ENCODE data around the gene RBM28.
"Not testable (repeated sequence)": the region's sequence is repeated elsewhere in the genome, so short reads cannot be mapped to it uniquely, and the experiment has no call there.

RBM28 gene

DNA sequence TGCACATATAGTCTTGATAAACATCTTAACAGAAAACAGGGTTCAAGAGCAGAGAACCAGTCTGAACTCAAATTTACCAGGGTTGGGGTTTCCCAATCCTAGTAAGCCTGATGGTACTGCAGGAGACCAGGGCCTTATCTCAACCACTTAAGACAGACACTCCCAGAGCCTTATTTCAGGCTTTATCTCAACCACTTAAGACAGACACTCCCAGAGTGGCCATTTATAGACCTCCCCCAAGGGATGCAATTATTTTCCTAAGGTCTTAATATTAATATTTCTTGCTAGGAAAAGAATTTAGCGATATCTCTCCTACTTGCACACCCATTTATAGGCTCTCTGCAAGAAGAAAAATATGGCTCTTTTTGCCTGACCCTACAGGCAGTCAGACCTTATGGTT is 63.3 kb downstream of the RBM28 start:
- peaks cover 20% of the 10 kb centered on the region for H3K9me3 ChIP-seq (ENCODE audit: control insufficient read depth, low read length)
- not testable (repeated sequence) for H4K91ac ChIP-seq (ENCODE audit: low read length); H3K4me3 ChIP-seq (ENCODE audit: insufficient read depth in 1 of 2, low read depth in 1 of 2, low read length in 2 of 2); H3K4me1 ChIP-seq (ENCODE audit: control insufficient read depth, insufficient read depth, low read depth, low read length); H3K27ac ChIP-seq (ENCODE audit: low read length, poor library complexity, severe bottlenecking); H3K4me2 ChIP-seq (ENCODE audit: low read length, poor library complexity, severe bottlenecking); H4K8ac ChIP-seq (ENCODE audit: low read length); H3K79me1 ChIP-seq (replicated peaks; ENCODE audit: low read length, poor library complexity, severe bottlenecking); H2BK12ac ChIP-seq (ENCODE audit: low read length in 2 of 2); H2BK120ac ChIP-seq (ENCODE audit: low read depth, low read length); H3K18ac ChIP-seq (ENCODE audit: low read depth in 1 of 2, low read length in 2 of 2); H3K36me3 ChIP-seq (ENCODE audit: control insufficient read depth in 1 of 2, insufficient read depth in 2 of 2, low read depth in 1 of 2, low read length in 2 of 2); H3K27me3 ChIP-seq (ENCODE audit: control insufficient read depth in 1 of 2, insufficient read depth in 1 of 2, low read length in 2 of 2); H2BK15ac ChIP-seq (ENCODE audit: low read depth, poor library complexity, severe bottlenecking); H2AFZ ChIP-seq (ENCODE audit: low read depth, low read length); H3K14ac ChIP-seq (ENCODE audit: low read length in 2 of 2); H2AK5ac ChIP-seq (ENCODE audit: low read length, severe bottlenecking); H3K4ac ChIP-seq (ENCODE audit: low read depth in 1 of 2, low read length in 2 of 2); H3K23ac ChIP-seq (ENCODE audit: low read length in 2 of 2); H3K9ac ChIP-seq (ENCODE audit: low read length); H2BK5ac ChIP-seq (ENCODE audit: low read depth, low read length, poor library complexity, severe bottlenecking)
- peak; percentile 2 for DNase-seq
- 65% methylated on average over 1 of the region's 1 CpG for WGBS

- WGBS, result 91% methylated on average over 3 of the region's 6 CpGs
- Histone ChIP-seq H2BK5ac (ENCODE audit: low read depth, low read length, poor library complexity, severe bottlenecking) (no peak overlapping the region), H3K9ac (ENCODE audit: low read length) (no peak overlapping the region)
These were observed 64.5 kb downstream of the RBM28 start for GRCh38 chr7:128279124-128279713.

DNA sequence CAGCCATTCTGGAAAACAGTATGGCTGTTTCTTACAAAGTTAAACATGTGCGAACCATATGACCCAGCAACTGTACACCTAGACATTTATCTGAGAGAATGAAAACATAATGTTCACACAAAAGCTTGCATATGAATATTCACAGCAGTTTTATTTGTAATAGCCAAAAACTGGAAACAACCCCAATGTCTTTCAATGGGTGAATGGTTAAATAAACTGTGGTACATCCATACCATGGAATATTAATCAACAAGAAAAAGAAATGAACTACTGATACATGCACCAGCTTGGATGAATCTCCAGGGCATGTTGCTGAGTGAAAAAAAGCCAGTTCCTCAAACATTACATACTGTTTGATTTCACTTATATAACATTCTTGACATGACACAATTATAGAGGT is 65.3 kb downstream of the RBM28 start:
- 100% methylated on average over 1 of the region's 1 CpG for WGBS
- no peak for DNase-seq

More at GRCh38 chr7:128279124-128279713, 64.5 kb downstream of the RBM28 start:
- Histone ChIP-seq H3K4ac (ENCODE audit: low read depth in 1 of 2, low read length in 2 of 2) (no peak overlapping the region), H2BK15ac (ENCODE audit: low read depth, poor library complexity, severe bottlenecking) (no peak overlapping the region), H3K23ac (ENCODE audit: low read length in 2 of 2) (no peak overlapping the region), H3K27me3 (ENCODE audit: control insufficient read depth in 1 of 2, insufficient read depth in 1 of 2, low read length in 2 of 2) (peaks cover 0 to 11% of the 10 kb centered on the region in 2 experiments), H3K9me3 (ENCODE audit: control insufficient read depth, low read length) (peaks cover 20% of the 10 kb centered on the region), H3K4me1 (ENCODE audit: control insufficient read depth, insufficient read depth, low read depth, low read length) (no peaks in the 10 kb centered on the region), H3K27ac (ENCODE audit: low read length, poor library complexity, severe bottlenecking) (no peak overlapping the region), H2BK120ac (ENCODE audit: low read depth, low read length) (no peak overlapping the region), H3K4me2 (ENCODE audit: low read length, poor library complexity, severe bottlenecking) (no peak overlapping the region), H2AK5ac (ENCODE audit: low read length, severe bottlenecking) (no peak overlapping the region), H2BK12ac (ENCODE audit: low read length in 2 of 2) (no peak overlapping the region), H3K4me3 (ENCODE audit: insufficient read depth in 1 of 2, low read depth in 1 of 2, low read length in 2 of 2) (no peak overlapping the region), H4K91ac (ENCODE audit: low read length) (no peak overlapping the region), H2AFZ (ENCODE audit: low read depth, low read length) (no peak overlapping the region), H3K79me1 (replicated peaks; ENCODE audit: low read length, poor library complexity, severe bottlenecking) (no peaks in the 10 kb centered on the region), H3K36me3 (ENCODE audit: control insufficient read depth in 1 of 2, insufficient read depth in 2 of 2, low read depth in 1 of 2, low read length in 2 of 2) (no peaks in the 10 kb centered on the region), H3K14ac (ENCODE audit: low read length in 2 of 2) (no peak overlapping the region), H4K8ac (ENCODE audit: low read length) (no peak overlapping the region), H3K18ac (ENCODE audit: low read depth in 1 of 2, low read length in 2 of 2) (no peak overlapping the region)
- DNase-seq, result no peak

DNA sequence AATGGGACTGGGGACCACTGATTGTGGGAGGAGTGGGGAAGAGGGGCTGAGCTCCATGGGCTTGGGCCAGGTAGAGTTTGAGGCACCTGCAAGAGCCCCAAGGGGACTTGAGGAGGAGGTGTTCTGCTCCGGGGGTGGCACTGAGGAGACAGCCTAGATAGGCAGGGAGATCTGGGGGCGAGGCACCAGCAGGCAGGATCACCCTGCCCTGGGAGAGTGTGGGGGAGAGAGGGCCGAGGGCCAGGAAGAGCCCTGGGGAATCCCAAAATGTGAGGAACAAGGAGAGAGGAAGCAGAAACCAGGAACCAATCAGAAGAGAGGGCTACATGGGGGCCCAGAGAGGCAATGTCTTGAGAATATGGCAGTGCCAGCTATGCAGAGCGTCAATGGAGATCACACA is 68.0 kb downstream of the RBM28 start:
- H3K36me3 ChIP-seq (ENCODE audit: control insufficient read depth in 1 of 2, insufficient read depth in 2 of 2, low read depth in 1 of 2, low read length in 2 of 2), result no peaks in the 10 kb centered on the region
- no peak overlapping the region for H2BK15ac ChIP-seq (ENCODE audit: low read depth, poor library complexity, severe bottlenecking)
- no peak overlapping the region for H2BK12ac ChIP-seq (ENCODE audit: low read length in 2 of 2)
- H3K4me2 ChIP-seq (ENCODE audit: low read length, poor library complexity, severe bottlenecking), result no peak overlapping the region
- no peak overlapping the region for H2BK120ac ChIP-seq (ENCODE audit: low read depth, low read length)
- H4K8ac ChIP-seq (ENCODE audit: low read length), result no peak overlapping the region
- H3K4ac ChIP-seq (ENCODE audit: low read depth in 1 of 2, low read length in 2 of 2), result no peak overlapping the region
- no peak overlapping the region for H3K9ac ChIP-seq (ENCODE audit: low read length)
- WGBS, result 81% methylated on average over 4 of the region's 4 CpGs
- H3K4me3 ChIP-seq (ENCODE audit: insufficient read depth in 1 of 2, low read depth in 1 of 2, low read length in 2 of 2), result no peak overlapping the region
- peaks cover 19 to 27% of the 10 kb centered on the region in 2 experiments for H3K27me3 ChIP-seq (ENCODE audit: control insufficient read depth in 1 of 2, insufficient read depth in 1 of 2, low read length in 2 of 2)
- H3K18ac ChIP-seq (ENCODE audit: low read depth in 1 of 2, low read length in 2 of 2), result no peak overlapping the region
- H3K23ac ChIP-seq (ENCODE audit: low read length in 2 of 2), result no peak overlapping the region
- H3K79me1 ChIP-seq (replicated peaks; ENCODE audit: low read length, poor library complexity, severe bottlenecking), result no peaks in the 10 kb centered on the region
- H3K4me1 ChIP-seq (ENCODE audit: control insufficient read depth, insufficient read depth, low read depth, low read length), result no peaks in the 10 kb centered on the region
- no peak overlapping the region for H4K91ac ChIP-seq (ENCODE audit: low read length)
- no peak for DNase-seq
- H2AK5ac ChIP-seq (ENCODE audit: low read length, severe bottlenecking), result no peak overlapping the region
- no peak overlapping the region for H3K14ac ChIP-seq (ENCODE audit: low read length in 2 of 2)
- H3K27ac ChIP-seq (ENCODE audit: low read length, poor library complexity, severe bottlenecking), result no peak overlapping the region
- H2BK5ac ChIP-seq (ENCODE audit: low read depth, low read length, poor library complexity, severe bottlenecking), result no peak overlapping the region
- H3K9me3 ChIP-seq (ENCODE audit: control insufficient read depth, low read length), result peaks cover 16% of the 10 kb centered on the region
- H2AFZ ChIP-seq (ENCODE audit: low read depth, low read length), result no peak overlapping the region

More for the DNA sequence above, 65.3 kb downstream of the RBM28 start:
- no peaks in the 10 kb centered on the region for H3K79me1 ChIP-seq (replicated peaks; ENCODE audit: low read length, poor library complexity, severe bottlenecking)
- no peak overlapping the region for H2AFZ ChIP-seq (ENCODE audit: low read depth, low read length)
- no peaks in the 10 kb centered on the region for H3K4me1 ChIP-seq (ENCODE audit: control insufficient read depth, insufficient read depth, low read depth, low read length)
- no peak overlapping the region for H2BK12ac ChIP-seq (ENCODE audit: low read length in 2 of 2)
- H3K4me2 ChIP-seq (ENCODE audit: low read length, poor library complexity, severe bottlenecking), result no peak overlapping the region
- no peak overlapping the region for H3K4me3 ChIP-seq (ENCODE audit: insufficient read depth in 1 of 2, low read depth in 1 of 2, low read length in 2 of 2)
- H3K18ac ChIP-seq (ENCODE audit: low read depth in 1 of 2, low read length in 2 of 2), result no peak overlapping the region
- no peak overlapping the region for H3K4ac ChIP-seq (ENCODE audit: low read depth in 1 of 2, low read length in 2 of 2)
- no peak overlapping the region for H3K14ac ChIP-seq (ENCODE audit: low read length in 2 of 2)
- peaks cover 20% of the 10 kb centered on the region for H3K9me3 ChIP-seq (ENCODE audit: control insufficient read depth, low read length)
- H3K27me3 ChIP-seq (ENCODE audit: control insufficient read depth in 1 of 2, insufficient read depth in 1 of 2, low read length in 2 of 2), result peaks cover 4 to 16% of the 10 kb centered on the region in 2 experiments
- H2BK120ac ChIP-seq (ENCODE audit: low read depth, low read length), result no peak overlapping the region
- H2BK15ac ChIP-seq (ENCODE audit: low read depth, poor library complexity, severe bottlenecking), result no peak overlapping the region
- no peaks in the 10 kb centered on the region for H3K36me3 ChIP-seq (ENCODE audit: control insufficient read depth in 1 of 2, insufficient read depth in 2 of 2, low read depth in 1 of 2, low read length in 2 of 2)
- H2BK5ac ChIP-seq (ENCODE audit: low read depth, low read length, poor library complexity, severe bottlenecking), result no peak overlapping the region
- no peak overlapping the region for H2AK5ac ChIP-seq (ENCODE audit: low read length, severe bottlenecking)
- H3K23ac ChIP-seq (ENCODE audit: low read length in 2 of 2), result no peak overlapping the region
- H3K27ac ChIP-seq (ENCODE audit: low read length, poor library complexity, severe bottlenecking), result no peak overlapping the region
- no peak overlapping the region for H4K8ac ChIP-seq (ENCODE audit: low read length)
- H4K91ac ChIP-seq (ENCODE audit: low read length), result no peak overlapping the region
- H3K9ac ChIP-seq (ENCODE audit: low read length), result no peak overlapping the region
